HL-60 (cell line): Measurements from ENCODE around the gene MCF2L2.
A peak's percentile ranks its signal among the peaks of the same experiment; 100 is the strongest.

Experiments
- GABPA ChIP-seq: IDR thresholded peaks from 2 replicates; pipeline ENCODE4 v1.6.1; 2012; ENCODE audit warnings: low read depth
- POLR2AphosphoS5 ChIP-seq: IDR thresholded peaks from 2 replicates; pipeline ENCODE4 v1.6.1; 2012; ENCODE audit warnings: low read depth
- SPI1 ChIP-seq: IDR thresholded peaks from 2 replicates; pipeline ENCODE4 v1.6.1; 2012; ENCODE audit warnings: low read depth, mild to moderate bottlenecking, borderline replicate concordance
- TF ChIP-seq, protein P1 (sequence below): IDR thresholded peaks from one replicate; pipeline ENCODE4 v1.5.1; 2011; ENCODE audit warnings: low read length, control low read depth, inconsistent platforms; ENCODE audit not compliant: insufficient read depth
- TF ChIP-seq, protein P2 (sequence below): IDR thresholded peaks from 2 replicates; pipeline ENCODE4 v1.6.1; 2012; ENCODE audit warnings: low read depth; ENCODE audit not compliant: insufficient replicate concordance

DNA sequence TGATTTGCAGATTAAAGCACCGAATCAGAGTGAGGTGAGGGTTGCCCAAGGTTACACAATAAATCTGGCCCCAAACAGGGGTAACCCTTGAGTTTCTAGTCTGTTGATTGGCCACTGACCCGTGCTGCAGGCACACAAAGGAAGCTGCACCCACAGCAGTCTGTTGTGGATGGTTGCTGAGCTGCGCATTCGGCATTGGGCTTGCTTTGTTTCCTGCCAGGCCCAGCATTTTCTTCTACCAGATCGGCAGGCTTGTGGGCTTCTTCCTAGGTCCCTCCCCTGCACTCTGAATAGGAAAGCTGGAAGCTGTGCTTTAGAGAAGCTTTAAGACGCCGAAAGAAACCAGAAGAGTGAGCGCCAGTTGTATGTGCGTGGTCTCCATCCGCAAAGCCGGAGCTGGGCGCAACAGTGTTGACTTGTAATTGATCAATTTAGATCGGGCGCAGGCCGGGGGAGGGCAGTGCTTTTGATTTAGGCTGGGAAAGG, 163.2 kb downstream of the MCF2L2 start:
- TF ChIP-seq, protein P1, sequence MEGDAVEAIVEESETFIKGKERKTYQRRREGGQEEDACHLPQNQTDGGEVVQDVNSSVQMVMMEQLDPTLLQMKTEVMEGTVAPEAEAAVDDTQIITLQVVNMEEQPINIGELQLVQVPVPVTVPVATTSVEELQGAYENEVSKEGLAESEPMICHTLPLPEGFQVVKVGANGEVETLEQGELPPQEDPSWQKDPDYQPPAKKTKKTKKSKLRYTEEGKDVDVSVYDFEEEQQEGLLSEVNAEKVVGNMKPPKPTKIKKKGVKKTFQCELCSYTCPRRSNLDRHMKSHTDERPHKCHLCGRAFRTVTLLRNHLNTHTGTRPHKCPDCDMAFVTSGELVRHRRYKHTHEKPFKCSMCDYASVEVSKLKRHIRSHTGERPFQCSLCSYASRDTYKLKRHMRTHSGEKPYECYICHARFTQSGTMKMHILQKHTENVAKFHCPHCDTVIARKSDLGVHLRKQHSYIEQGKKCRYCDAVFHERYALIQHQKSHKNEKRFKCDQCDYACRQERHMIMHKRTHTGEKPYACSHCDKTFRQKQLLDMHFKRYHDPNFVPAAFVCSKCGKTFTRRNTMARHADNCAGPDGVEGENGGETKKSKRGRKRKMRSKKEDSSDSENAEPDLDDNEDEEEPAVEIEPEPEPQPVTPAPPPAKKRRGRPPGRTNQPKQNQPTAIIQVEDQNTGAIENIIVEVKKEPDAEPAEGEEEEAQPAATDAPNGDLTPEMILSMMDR, result no peak
- 0 out of 2 replicates have a peak, but pooled peaks have one; percentile 16 for TF ChIP-seq POLR2AphosphoS5
- TF ChIP-seq GABPA, result no peak
- TF ChIP-seq, protein P2, sequence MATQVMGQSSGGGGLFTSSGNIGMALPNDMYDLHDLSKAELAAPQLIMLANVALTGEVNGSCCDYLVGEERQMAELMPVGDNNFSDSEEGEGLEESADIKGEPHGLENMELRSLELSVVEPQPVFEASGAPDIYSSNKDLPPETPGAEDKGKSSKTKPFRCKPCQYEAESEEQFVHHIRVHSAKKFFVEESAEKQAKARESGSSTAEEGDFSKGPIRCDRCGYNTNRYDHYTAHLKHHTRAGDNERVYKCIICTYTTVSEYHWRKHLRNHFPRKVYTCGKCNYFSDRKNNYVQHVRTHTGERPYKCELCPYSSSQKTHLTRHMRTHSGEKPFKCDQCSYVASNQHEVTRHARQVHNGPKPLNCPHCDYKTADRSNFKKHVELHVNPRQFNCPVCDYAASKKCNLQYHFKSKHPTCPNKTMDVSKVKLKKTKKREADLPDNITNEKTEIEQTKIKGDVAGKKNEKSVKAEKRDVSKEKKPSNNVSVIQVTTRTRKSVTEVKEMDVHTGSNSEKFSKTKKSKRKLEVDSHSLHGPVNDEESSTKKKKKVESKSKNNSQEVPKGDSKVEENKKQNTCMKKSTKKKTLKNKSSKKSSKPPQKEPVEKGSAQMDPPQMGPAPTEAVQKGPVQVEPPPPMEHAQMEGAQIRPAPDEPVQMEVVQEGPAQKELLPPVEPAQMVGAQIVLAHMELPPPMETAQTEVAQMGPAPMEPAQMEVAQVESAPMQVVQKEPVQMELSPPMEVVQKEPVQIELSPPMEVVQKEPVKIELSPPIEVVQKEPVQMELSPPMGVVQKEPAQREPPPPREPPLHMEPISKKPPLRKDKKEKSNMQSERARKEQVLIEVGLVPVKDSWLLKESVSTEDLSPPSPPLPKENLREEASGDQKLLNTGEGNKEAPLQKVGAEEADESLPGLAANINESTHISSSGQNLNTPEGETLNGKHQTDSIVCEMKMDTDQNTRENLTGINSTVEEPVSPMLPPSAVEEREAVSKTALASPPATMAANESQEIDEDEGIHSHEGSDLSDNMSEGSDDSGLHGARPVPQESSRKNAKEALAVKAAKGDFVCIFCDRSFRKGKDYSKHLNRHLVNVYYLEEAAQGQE, result no peak
- no peak for TF ChIP-seq SPI1
